HG03097 (cell line): ENCODE measurements around the gene EIF4A3.
A peak's percentile ranks its signal among the peaks of the same experiment; 100 is the strongest.
"Not testable (repeated sequence)": the region's sequence is repeated elsewhere in the genome, so short reads cannot be mapped to it uniquely, and the experiment has no call there.

ENCODE experiments used
- ATAC-seq: cut with Tn5 transposase; IDR thresholded peaks from one replicate; pipeline ENCODE4 v1.9.1; 2021; ENCODE audit not compliant: unreplicated experiment, low FRiP score

The EIF4A3 gene

DNA sequence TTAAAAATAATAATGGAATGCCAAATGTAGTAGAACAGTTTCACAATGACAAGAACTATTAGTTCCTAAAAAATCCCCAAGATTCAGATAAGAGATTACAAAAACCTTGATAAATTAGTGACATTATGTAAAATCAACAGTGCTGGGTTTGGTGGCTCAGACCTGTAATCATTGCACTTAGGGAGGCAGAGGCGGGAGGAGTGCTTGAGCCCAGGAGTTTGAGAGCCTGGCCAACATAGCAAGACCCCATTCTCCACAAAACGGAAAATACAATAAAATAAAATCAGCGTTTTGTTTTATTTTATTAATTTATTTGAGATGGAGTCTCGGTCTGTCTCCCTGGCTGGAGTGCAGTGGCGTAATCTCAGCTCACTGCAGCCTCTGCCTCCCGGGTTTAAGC, 27.0 kb upstream of the EIF4A3 start:
- no peak for ATAC-seq

DNA sequence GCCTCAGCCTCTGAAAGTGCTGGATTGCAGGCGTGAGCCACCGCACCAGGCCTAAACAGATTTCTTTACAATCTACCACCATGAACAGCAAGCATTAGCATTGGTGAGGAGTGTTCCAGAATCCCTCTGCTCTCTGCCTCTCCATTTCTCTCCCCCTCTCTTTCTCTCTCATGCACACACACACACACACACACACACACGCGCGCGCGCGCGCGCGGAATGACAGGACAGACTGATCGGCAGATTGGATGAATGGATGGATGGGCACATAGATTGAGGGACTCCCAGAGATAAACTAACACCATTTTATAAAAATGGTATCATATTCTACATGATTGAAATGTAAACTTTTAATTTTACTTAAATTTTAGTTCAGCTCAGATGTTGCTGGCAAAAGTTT, 26.2 kb upstream of the EIF4A3 start:
- ATAC-seq: no peak

DNA sequence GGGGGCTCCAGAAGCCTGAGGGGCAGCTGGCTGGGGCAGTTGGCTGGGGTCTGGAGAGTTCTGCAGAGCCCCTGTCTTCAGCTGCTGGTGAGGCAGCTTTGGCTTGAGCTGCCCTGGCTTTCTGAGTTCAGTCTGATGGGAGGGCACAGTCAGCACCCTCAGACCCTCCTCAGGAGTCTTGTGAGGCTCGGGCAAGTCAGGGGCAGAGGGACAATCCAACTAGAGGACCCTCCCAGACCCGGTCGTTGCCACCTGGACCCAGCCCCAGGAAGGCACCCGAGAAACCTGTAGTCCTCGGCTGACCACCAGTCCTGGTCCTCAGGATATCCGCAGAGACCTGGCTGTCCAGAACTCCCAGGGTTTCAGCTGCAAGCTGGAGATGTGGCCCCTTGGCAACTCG, 24.8 kb upstream of the EIF4A3 start:
- ATAC-seq: no peak

DNA sequence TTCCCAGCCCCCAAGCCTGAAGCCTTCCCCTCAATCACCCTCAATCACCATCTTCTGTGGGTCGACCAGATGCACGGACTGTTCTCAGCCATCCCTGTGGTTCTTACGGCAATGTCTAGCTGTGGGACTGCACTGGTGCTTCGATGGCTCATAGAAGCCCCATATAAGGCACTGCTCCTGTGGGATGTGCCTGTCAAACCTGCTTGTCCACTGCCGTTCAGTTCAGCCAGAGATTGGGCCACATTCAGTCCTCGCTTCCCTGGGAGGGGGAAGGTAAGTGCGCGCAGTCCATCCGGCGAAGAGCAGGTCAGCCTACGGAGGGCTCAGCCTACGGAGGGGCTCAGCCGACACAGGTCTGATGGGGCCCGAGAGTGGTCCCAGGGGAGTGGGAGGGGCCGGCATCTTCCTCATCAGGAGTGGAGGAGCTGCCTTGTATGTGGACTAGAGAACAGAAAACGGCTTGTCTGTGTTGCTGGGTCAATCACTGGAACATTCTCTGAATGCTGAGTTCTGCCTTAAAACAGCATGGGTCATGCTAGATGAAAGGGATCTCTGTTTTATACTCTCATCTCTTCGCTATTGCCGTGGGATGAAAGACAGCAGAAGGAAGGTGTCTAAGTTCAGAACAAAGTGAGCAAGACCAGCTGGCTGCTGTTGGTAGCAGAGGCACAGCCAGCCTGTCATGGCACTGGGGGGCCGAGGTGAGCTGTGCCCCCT, 23.0 kb upstream of the EIF4A3 start, which contains the start of gene CARD14:
Gene CARD14 (plus strand): TSS at position 247 of the 717 bp plus-strand sequence. CDS start 11,409 bp downstream, outside the sequence.
- ATAC-seq: no peak

DNA sequence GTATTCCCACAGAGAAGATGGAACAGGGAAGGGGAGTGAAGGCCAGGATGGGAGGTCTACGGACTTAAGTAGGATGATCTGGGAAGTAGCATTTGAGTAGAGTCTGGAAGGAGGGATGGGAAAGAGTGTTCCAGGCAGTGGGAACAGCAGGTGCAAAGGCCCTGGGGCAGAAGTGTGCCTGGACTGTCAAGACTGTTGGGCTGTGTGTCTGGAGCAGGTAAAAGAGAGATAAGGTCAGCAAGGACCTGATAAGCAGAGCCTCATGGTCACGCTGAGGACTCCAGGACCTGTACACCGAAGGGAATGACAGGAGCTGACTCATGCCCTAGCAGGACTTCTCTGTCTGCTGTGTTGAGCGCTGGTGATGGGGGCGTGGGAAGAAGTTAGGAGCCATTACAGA, 22.2 kb upstream of the EIF4A3 start:
- no peak for ATAC-seq

DNA sequence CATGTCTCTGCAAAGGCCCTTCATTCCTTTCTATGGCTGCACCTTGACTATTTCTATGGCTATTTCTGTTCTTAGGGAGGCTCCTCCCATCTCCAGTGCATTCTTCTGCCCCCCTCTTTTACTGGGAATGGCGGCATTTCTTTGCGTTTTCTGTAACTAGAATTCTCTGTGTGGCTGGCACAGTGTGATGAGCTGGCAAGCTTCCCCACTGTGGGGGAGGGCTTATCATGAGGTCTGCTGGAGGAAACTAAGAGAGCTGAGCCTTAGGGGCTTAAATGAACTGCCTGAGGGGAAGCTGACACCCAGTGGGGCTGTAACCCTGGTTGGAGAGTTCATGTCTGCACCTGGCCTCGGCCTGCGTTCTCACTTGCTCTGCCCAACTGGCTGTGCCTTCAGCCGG, 21.4 kb upstream of the EIF4A3 start:
- ATAC-seq: no peak

DNA sequence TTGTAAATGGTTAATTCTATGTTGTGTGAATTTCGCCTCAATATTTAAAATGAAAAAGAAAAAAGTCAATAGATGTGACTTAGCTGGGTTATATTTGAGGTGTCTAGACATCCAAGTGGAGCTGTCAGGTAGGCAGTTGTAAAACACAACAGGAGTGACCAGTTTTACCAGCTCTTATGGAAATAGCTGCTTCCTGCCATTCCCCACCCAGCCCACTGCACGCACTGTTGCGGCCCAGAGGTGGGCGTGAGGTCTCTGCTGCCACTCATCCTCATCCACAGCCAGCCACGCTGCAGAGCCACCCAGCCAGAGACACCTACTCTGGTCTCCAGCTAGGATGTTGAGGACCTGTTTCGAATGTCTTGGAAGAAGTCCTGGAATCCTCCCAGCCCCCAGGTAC, 19.5 kb upstream of the EIF4A3 start:
- ATAC-seq: no peak

DNA sequence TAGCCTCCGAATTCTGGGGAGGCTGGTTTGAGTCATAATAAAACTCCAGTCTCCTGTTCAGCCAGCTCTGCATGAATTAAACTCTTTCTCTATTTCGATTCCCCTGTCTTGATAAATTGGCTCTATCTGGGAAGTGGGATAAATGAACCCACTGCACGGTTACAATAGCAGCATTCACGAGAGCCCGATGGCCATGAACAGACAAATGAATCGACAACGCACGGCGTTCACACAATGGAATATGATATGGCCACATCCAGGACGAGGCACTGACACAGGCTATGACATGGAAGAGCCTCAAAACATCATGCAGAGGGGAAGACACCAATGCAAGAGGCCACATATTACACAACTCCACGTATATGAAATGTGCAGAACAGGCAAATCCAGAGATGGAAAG, 17.3 kb upstream of the EIF4A3 start:
- no peak for ATAC-seq

DNA sequence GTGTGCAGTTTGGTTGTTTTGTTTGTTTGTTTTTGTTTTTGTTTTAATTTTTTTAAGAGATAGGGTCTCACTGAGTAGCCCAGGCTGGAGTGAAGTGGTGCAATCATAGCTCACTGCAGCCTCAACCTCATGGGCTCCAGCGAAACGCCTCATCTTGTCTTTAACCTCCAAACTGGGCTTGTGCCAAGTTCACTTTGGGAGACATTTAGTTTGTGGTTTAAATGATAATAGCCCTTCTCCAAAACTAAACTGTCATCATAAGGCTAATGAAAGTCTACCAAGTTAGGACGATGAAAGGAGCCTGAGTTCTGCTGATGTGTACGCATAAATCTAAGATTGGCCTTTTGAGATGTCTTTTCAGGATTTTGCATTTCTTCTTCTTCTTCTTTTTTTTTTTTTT, 16.4 kb upstream of the EIF4A3 start:
- ATAC-seq: no peak

DNA sequence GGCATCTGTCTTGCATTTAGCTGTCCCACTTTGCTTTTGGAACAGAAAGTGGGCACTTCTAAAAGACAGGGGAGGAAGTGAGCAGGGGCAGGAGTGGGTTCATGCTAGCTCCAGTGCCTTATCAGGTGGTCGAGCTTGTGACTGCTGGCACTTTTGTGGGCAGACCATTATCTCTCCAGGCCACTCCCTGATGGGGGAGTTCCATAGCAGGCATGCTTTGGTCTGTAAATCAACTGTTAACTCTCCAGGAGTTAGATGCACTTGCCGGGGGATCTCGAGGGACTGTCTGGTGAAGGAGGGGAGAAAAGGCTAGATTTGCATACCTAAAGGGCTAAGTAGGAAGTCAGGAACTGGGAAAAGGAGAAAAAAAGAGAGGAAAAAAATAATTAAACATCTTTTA, 13.6 kb upstream of the EIF4A3 start:
- ATAC-seq: no peak

DNA sequence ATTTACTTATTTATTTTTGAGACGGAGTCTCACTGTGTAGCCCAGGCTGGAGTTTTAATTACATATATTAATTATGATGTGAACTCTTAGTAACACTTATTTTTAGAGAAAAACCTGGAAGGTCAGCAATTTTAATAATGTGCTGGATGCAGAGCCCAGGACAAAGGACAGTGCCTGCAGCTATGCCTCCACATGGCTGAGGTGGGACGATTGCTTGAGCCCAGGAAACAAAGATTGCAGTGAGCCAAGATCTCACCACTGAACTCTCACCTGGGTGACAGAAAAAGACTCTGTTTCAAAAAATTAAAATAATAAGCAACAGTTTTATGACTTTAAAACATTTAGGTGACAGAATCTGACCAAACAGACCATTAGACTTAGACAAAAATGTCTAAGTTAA, 11.9 kb upstream of the EIF4A3 start:
- ATAC-seq: no peak

DNA sequence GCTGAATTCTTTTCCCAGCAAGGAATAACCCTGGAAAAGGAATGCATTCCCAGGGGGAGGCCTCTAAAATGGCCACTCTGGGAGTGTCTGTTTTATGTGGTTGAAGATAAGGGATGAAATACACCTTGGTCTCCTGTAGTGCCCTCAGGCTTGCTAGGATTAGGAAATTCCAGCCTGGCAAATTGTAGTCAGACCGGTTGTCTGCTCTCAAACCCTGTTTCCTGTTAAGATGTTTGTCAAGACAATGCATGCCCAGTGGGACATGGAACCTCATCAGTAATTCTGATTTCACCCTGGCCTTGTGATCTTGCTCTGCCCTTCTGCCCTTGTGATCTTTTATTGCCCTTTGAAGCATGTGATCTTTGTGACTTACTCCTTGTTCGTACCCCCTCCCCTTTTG, 8.7 kb upstream of the EIF4A3 start:
- ATAC-seq: not testable (repeated sequence)

DNA sequence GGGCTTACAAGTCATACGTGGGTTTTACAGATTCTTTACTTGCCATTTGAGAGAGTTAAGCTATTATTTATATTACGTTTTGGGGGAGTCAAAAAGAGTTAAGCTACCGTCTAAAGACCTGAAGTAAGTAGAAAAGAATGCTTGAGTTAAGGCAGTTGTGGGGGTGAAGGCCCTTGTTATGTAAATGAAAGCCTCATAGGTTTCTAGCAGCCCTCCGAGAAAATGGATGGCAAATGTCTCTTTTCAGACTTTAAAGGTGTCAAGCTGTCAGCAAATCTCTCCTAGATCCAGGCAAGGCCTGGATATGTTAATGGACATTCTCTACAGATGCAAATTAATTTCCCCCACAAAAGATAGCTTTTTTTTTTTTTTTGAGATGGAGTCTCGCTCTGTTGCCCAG, 7.2 kb upstream of the EIF4A3 start:
- ATAC-seq: no peak

DNA sequence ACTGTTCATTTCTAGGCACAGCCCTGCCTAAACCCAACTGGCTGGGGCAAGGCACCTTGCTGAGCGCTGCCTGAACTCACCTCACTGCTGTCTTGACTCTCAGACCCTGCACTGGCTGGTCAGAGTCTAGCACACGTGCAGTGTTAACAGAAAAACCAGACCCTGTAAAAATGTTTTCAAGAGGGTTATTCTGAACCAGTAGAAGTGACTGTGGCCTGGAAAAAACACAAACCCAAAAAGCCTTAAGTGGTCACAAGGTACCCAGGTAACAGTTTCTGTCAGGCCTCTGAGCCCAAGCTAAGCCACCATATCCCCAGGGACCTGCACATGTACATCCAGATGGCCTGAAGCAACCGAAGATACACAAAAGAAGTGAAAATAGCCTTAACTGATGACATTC, 6.1 kb upstream of the EIF4A3 start:
- peak; percentile 61 for ATAC-seq

DNA sequence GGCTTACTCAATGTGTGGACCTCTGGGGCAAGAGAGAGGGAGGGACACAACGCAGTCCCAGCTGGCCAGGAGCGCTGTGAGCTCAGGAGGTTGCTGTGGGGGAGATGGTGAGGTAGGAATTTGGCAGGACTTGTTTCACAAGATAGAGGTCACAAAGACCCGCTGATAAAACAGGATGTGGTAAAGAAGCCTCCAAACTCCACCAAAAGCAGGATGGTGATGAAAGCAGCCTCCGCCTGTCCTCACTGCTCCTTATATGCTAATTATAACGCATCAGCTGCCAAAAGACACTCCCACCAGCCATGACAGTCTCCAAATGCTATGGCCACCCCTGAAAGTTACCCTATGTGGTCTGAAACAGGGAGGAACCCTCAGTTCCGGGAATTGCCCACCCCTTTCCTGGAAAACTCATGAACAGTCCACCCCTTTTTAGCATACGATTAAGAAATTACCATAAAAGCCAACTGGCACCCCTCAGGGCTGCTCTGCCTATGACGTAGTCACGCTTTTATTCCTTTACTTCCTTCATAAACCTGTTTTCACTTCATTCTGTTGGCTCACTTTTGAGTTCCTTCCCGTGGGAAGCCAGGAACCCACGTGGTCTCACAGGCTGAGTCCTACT, 5.3 kb upstream of the EIF4A3 start:
- ATAC-seq: no peak

DNA sequence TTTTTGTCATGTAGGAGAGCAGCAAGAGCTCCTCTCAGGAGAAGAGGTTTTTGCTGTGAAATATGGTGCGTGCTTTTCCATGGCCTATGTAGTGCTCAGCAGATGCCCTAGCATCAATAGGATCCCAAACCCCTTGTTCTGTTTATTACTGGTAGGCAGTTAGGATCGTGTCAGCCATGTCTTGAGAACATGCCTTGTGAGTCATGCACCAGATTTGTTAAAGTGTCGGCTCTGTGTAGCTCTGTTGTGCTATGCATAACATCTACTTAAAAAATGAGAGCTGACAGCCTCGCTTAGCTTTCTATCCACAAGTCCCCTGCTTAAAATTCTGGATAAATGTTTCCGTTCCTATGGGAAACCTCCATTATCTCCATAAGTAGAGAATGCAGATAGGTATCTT, 4.4 kb upstream of the EIF4A3 start:
- no peak for ATAC-seq

DNA sequence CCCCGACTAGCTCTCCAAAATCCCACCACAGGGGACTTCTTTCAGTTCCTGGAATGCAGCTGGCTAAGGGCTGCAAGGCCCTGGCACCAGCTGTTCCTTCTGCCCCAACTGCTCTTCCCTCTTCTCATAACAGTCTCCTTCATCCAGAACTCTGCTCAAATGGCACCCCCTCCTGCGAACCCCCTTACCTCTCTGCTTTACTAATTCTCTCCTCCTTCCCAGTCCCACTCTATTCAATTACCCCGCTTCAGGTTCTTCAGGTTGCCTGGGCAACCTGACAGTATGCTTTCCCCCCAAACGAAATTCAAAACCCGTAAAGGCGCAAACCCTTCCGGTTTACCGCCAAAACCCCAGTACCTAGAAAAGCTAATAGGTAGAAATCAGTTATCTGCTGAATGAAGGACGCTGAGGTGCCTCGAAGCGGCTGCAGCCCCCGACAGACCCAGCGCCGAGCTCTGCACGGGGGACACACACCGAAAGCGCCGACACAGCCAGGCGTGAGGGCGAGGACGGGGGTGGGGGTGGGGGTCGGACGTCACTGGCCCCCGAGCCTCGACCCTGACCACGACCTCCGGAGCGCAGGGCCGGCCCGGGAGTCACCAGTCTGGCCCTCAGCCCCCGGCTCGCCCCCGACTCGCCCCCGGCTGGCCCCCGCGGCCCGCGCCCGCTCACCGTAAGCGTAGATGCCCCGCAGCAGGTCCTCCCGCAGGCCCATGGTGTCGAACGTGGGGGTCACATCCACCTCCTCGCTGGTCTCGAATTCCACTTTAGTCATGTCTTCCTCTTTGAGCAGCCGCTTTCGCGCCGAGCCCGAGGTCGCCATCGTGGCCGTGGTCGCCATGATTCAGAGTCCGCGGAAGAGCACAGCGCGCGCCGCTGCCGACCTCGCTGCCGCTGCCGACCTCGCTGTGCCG, 550 bp downstream of the EIF4A3 start:
- ATAC-seq: peak; percentile 4

DNA sequence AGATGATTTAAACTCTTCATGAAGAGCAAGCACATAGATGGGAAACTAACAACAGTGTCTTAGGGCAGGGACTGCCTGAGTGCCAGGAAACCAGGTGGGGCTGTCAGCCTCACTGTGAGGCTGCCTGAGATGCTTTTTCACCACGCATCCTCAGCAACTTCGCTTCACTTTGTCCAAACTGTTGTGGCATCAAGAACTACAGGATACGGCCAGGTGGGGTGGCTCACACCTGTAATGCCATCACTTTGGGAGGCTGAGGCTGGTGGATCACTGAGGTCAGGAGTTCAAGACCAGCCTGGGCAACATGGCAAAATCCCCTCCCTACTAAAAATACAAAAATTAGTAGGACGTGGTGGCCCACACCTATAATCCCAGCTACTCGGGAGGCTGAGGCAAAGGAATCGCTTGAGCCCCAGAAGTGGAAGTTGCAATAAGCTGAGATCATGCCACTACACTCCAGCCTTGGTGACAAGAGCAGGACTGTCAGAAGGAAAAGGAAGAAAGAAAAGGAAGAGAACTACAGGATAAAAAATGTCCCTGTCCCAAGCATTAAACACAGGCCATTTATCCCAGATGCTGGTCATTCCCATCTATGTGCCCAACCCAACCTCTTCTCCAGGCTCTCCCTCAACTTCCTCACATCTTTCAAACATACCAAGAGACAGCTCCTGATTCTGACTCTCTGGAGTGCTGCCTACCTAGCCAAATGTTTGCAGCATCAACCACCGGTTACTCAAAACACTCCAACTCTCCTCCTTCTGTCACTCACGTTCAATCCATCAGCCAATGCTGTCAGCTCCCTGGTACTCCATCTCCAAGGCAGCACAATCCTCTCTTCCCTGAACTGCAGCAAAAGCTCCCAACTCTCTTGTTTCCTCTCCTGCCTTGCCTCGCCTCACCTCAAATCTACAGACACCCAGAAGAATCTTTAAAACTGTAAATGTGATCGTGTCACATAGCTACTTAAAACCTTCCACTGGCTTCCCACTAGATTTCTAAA, 1.6 kb downstream of the EIF4A3 start:
- ATAC-seq: no peak

DNA sequence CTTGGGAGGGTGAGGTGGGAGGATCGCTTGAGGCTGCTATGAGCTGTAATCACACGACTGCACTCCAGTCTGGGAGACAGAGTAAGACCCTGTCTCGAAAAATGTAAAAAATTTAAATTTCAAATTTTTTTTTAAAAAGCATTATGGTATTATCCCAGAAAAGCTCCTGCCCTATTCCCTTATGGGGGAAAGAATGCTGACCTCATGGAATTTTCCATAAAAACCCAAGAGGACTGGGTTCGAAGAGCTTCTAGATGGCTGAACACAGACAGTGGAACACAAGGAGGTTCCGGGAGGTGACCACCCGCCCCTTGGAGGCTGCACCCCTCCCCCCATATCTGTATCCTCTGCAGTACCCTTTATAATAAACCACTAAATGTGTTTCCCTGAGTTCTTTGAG, 4.0 kb downstream of the EIF4A3 start:
- no peak for ATAC-seq

DNA sequence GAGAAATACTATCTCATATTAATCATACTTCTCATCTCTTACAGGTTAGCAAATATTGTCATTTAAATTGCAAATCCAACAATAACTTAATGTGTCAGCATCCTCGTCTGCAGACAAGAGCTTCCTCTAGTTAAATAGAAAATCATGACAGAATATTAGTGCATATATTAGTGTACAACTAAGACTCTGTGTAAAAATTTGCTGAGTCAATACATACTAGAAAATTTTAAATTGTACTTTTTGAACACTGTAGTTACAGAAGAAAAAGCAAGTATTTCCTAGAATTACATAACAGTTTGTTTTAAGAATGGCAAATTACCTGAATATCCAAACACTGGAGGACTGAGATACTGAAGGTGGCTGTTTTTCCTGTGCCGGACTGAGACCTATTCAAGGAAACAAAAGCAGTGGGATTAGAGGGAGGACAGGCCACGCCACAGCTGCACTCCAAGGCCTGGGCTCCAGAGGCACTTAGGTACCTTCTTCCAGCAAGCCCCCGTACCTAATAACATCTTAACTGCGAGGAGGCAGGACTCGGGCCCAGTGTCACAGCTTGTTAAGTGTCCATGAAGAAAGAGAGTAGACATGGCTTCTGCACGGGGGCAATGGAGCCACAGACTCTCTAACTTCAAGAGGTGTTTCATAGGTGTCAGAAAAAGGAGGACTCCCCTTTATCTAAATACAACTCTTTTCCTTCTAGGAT, 5.3 kb downstream of the EIF4A3 start:
- no peak for ATAC-seq
